ENCODE data around the gene AP3S2. TPM values are rescaled to one million over a fixed set of nuclear protein-coding genes. Genes with fewer than 3 reads are reported as not detected.

Gene AP3S2
- total RNA-seq, 1 donor from 2014 or later, result 47.5 TPM

- ATAC-seq (ENCODE audit: poor library complexity), result no peak
- intact Hi-C loops (cut with DNase I), result no loop called here
- no peak for DNase-seq
These were observed 66.8 kb downstream of the AP3S2 start for GRCh38 chr15:89826671-89827655.

- DNase-seq (no peak), ATAC-seq (ENCODE audit: poor library complexity) (no peak)
- intact Hi-C loops (cut with DNase I), result no loop called here
These were observed 68.4 kb downstream of the AP3S2 start for GRCh38 chr15:89825271-89825940.

- intact Hi-C loops (cut with DNase I), result no loop called here
- DNase-seq (no peak), ATAC-seq (ENCODE audit: poor library complexity) (no peak)
These were observed 69.3 kb downstream of the AP3S2 start for GRCh38 chr15:89824607-89824867.

- intact Hi-C loops (cut with DNase I), result no loop called here
- ATAC-seq (ENCODE audit: poor library complexity) (no peak), DNase-seq (no peak)
These were observed 69.8 kb downstream of the AP3S2 start for GRCh38 chr15:89823836-89824606.

GRCh38 chr15:89822951-89823711 is 70.7 kb downstream of the AP3S2 start:
- intact Hi-C loops (cut with DNase I), result no loop called here
- DNase-seq, result no peak
- ATAC-seq (ENCODE audit: poor library complexity), result no peak

GRCh38 chr15:89822611-89822950 is 71.2 kb downstream of the AP3S2 start:
- intact Hi-C loops (cut with DNase I), result no loop called here
- ATAC-seq (ENCODE audit: poor library complexity) (no peak), DNase-seq (no peak)

GRCh38 chr15:89822026-89822425 is 71.8 kb downstream of the AP3S2 start:
- DNase-seq (no peak), ATAC-seq (ENCODE audit: poor library complexity) (no peak)
- intact Hi-C loops (cut with DNase I), result no loop called here

- intact Hi-C loops (cut with DNase I), result no loop called here
- ATAC-seq (ENCODE audit: poor library complexity), result no peak
- no peak for DNase-seq
These were observed 72.9 kb downstream of the AP3S2 start for GRCh38 chr15:89820666-89821611.

- DNase-seq (no peak), ATAC-seq (ENCODE audit: poor library complexity) (no peak)
- intact Hi-C loops (cut with DNase I), result no loop called here
These were observed 75.5 kb downstream of the AP3S2 start for GRCh38 chr15:89818287-89818686.

GRCh38 chr15:89817701-89818280 is 76.0 kb downstream of the AP3S2 start:
- no peak for DNase-seq
- ATAC-seq (ENCODE audit: poor library complexity), result no peak
- intact Hi-C loops (cut with DNase I), result no loop called here

- intact Hi-C loops (cut with DNase I), result no loop called here
- ATAC-seq (ENCODE audit: poor library complexity), result no peak
These were observed 78.0 kb downstream of the AP3S2 start for GRCh38 chr15:89815769-89816168.

GRCh38 chr15:89814112-89814742 is 79.6 kb downstream of the AP3S2 start:
- intact Hi-C loops (cut with DNase I), result no loop called here
- peak; percentile 49 for ATAC-seq (ENCODE audit: poor library complexity)

More at GRCh38 chr15:89815769-89816168, 78.0 kb downstream of the AP3S2 start:
- no peak for DNase-seq

GRCh38 chr15:89813381-89814111 is 80.2 kb downstream of the AP3S2 start:
- no peak for ATAC-seq (ENCODE audit: poor library complexity)

More at GRCh38 chr15:89814112-89814742, 79.6 kb downstream of the AP3S2 start:
- peak; percentile 57 for DNase-seq

GRCh38 chr15:89812847-89813320 is 80.9 kb downstream of the AP3S2 start:
- no peak for ATAC-seq (ENCODE audit: poor library complexity)
- intact Hi-C loops (cut with DNase I), result no loop called here
- DNase-seq, result no peak

More at GRCh38 chr15:89813381-89814111, 80.2 kb downstream of the AP3S2 start:
- intact Hi-C loops (cut with DNase I), result no loop called here
- no peak for DNase-seq

- intact Hi-C loops (cut with DNase I), result no loop called here
- DNase-seq, result peak; percentile 85
- ATAC-seq (ENCODE audit: poor library complexity), result peak; percentile 79
These were observed 81.6 kb downstream of the AP3S2 start for GRCh38 chr15:89812011-89812846.
